Spleen (tissue), 11 donors: ENCODE results near the gene GREB1L. TPM values are rescaled to one million over a fixed set of nuclear protein-coding genes. Genes with fewer than 3 reads are reported as not detected.

Experiments
- DNase-seq: peaks from one replicate; pipeline ENCODE4 v3.0.0-alpha.2; 2020
- H3K27ac ChIP-seq, 8 donors: fragments of 200-600 bp; sonication (generic) in 7 of 8; 1 replicate in 4 of 8; 2 replicates in 4 of 8; pipeline versions ENCODE4 v1.5.0 to v1.8.0; 2016 to 2021; ENCODE audit warnings: inconsistent platforms in 4 of 8, mild to moderate bottlenecking in 4 of 8, moderate library complexity in 1 of 8
- H3K27me3 ChIP-seq, 7 donors: fragments of 200-600 bp; sonication (generic) in 6 of 7; replicated peaks in 1 of 7; 1 replicate in 4 of 7; 2 replicates in 3 of 7; pipeline versions ENCODE4 v1.5.0 to v1.8.0; 2016 to 2021; ENCODE audit warnings: inconsistent platforms in 3 of 7, mild to moderate bottlenecking in 1 of 7
- H3K36me3 ChIP-seq, 6 donors: fragments of 200-600 bp; sonication (generic) in 5 of 6; 1 replicate in 4 of 6; 2 replicates in 2 of 6; pipeline versions ENCODE4 v1.5.0 to v1.8.0; 2016 to 2021; ENCODE audit warnings: inconsistent platforms in 2 of 6
- H3K4me1 ChIP-seq, 6 donors: fragments of 200-600 bp; sonication (generic) in 5 of 6; 1 replicate in 3 of 6; 2 replicates in 3 of 6; pipeline versions ENCODE4 v1.5.0 to v1.8.0; 2016 to 2021; ENCODE audit warnings: inconsistent platforms in 3 of 6
- H3K4me3 ChIP-seq, 8 donors: fragments of 200-600 bp; sonication (generic) in 7 of 8; 1 replicate in 4 of 8; 2 replicates in 4 of 8; pipeline versions ENCODE4 v1.5.0 to v1.8.0; 2016 to 2021; ENCODE audit warnings: inconsistent platforms in 4 of 8, mild to moderate bottlenecking in 4 of 8, moderate library complexity in 2 of 8
- H3K9me3 ChIP-seq, 8 donors: fragments of 200-600 bp; sonication (generic) in 7 of 8; 1 replicate in 4 of 8; 2 replicates in 4 of 8; pipeline versions ENCODE4 v1.5.0 to v1.8.0; 2016 to 2021; ENCODE audit warnings: inconsistent platforms in 4 of 8
- POLR2A ChIP-seq, 3 donors: fragments of 450-650 bp; IDR thresholded peaks; one replicate each; pipeline ENCODE4 v1.5.1; 2017; ENCODE audit warnings: antibody characterized with exemption in 3 of 3, mild to moderate bottlenecking in 1 of 3
- POLR2AphosphoS5 ChIP-seq, 3 donors: sonication (generic); formaldehyde crosslinking; IDR thresholded peaks; one replicate each; pipeline ENCODE4 v1.5.1; 2017; ENCODE audit warnings: antibody characterized with exemption in 3 of 3
- WGBS, 5 donors: extraction: QIAGEN DNeasy Blood & Tissue Kit in 3 of 5; methylation state at CpG; one replicate each; pipeline versions ENCODE4 v1.1.5 to v1.1.7; 2013 to 2018; 5-methylcytosine and 5-hydroxymethylcytosine counted together
- intact Hi-C: fragments of 100-400 bp; cut with DNase I; formaldehyde crosslinking; loops from one replicate; pipeline ENCODE4 v1.15.0; 2023; ENCODE audit warnings: low total_unique reads
- polyA plus RNA-seq, 3 donors: library from polyadenylated mRNA; stranded (reverse); fragments of 200-250 nt; gene quantifications; one replicate each; pipeline ENCODE4 v1.2.1, GENCODE V29; 2013
- total RNA-seq, 7 donors: library from RNA; depleted of rRNA in 3 of 7; stranded (reverse); fragments of >200 nt in 3 of 7; fragmentation: NEBNext Ultra II Directional in 4 of 7; extraction: Animal tissue kit (Norgen Biotek cat#: 25700) in 4 of 7; gene quantifications; one replicate each; pipeline versions ENCODE4 v1.1.0 to v1.2.1, GENCODE V29; 2016 to 2021
- TF ChIP-seq, protein P1 (sequence below), 11 experiments: fragments of 200-600 bp in 7 of 11; fragments of 450-650 bp in 4 of 11; sonication (generic) in 4 of 11; IDR thresholded peaks in 8 of 11; conservative IDR thresholded peaks in 3 of 11; 1 replicate in 7 of 11; 2 replicates in 4 of 11; pipeline versions ENCODE4 v1.4.0 to v1.8.0; 2016 to 2021; ENCODE audit warnings: antibody characterized with exemption in 11 of 11, inconsistent platforms in 4 of 11, mild to moderate bottlenecking in 1 of 11
- donor health status: healthy with polysubstance abuse.
- donor health status: DM: no; HTN: no; CAD: no; lungs with moderate emphysema.
- donor health status: DM: no; HTN: no; CAD: no.
- donor health status: Bipolar disorder and iron deficiency.
- donor health status: healthy.
- donor health status: DM: no; HTN: no; CAD: no.
- donor health status: DM: yes; HTN: yes; CAD: no.

Gene GREB1L
- total and polyA plus RNA-seq, 10 donors, result under 0.01 to 0.79 (median 0.57) TPM

DNA sequence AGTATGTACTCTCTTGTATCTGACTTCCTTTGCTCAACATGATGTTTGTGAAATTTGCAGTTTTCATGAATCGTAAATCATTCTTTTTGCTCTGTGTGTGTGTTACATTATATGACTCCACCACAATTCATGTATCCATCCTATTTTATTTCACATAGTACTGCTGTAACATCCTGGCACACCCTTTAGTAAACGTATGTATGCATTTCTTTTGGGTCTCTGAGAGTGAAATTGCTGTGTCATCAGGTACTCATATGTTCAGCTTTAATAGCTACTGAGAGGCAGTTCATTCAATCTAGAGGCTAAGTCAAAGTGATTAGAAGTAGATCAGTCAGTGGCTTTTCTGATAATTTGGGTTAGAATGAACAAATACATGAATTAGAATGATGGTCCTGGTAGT lies 239.7 kb downstream of the GREB1L start:
- H3K27me3 ChIP-seq, result no peaks in the 10 kb centered on the region
- no peak overlapping the region for H3K27ac ChIP-seq
- DNase-seq, result no peak
- TF ChIP-seq POLR2AphosphoS5 (IDR thresholded peaks at IDR 0.05) (no peak), POLR2A (IDR thresholded peaks at IDR 0.05) (no peak)
- TF ChIP-seq, protein P1, sequence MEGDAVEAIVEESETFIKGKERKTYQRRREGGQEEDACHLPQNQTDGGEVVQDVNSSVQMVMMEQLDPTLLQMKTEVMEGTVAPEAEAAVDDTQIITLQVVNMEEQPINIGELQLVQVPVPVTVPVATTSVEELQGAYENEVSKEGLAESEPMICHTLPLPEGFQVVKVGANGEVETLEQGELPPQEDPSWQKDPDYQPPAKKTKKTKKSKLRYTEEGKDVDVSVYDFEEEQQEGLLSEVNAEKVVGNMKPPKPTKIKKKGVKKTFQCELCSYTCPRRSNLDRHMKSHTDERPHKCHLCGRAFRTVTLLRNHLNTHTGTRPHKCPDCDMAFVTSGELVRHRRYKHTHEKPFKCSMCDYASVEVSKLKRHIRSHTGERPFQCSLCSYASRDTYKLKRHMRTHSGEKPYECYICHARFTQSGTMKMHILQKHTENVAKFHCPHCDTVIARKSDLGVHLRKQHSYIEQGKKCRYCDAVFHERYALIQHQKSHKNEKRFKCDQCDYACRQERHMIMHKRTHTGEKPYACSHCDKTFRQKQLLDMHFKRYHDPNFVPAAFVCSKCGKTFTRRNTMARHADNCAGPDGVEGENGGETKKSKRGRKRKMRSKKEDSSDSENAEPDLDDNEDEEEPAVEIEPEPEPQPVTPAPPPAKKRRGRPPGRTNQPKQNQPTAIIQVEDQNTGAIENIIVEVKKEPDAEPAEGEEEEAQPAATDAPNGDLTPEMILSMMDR (IDR thresholded peaks at IDR 0.05 in 8 of 11, conservative IDR thresholded peaks at IDR 0.05 in 3 of 11), result no peak
- H3K9me3 ChIP-seq, result no peaks in the 10 kb centered on the region
- 62 to 68% (median 66%) methylated on average over 2 of the region's 2 CpGs for WGBS, 5 donors
- H3K36me3 ChIP-seq, result no peaks in the 10 kb centered on the region
- H3K4me1 ChIP-seq, result no peaks in the 10 kb centered on the region
- H3K4me3 ChIP-seq, result no peak overlapping the region
- intact Hi-C loops, result no loop called here

DNA sequence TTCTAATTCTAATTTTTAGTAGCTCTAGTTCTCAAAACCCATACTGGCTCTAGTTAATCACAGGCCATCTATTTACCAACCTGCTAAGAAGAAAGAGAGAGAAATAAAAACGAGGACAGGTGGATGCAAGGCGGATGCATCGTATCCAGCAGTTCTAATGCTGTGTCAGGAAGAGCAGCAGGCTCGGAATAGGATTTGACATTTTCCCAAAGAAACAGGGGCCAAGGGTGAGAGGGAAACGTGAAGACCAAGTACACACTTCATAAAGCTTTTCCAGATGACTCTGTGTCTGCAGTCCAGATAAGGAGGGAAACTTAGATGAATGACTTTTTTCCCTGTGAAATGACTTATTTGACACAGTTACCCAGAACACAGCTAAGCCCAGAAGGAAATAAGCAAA lies 241.0 kb downstream of the GREB1L start:
- TF ChIP-seq POLR2A (IDR thresholded peaks at IDR 0.05) (no peak), POLR2AphosphoS5 (IDR thresholded peaks at IDR 0.05) (no peak)
- TF ChIP-seq, protein P1 (IDR thresholded peaks at IDR 0.05 in 8 of 11, conservative IDR thresholded peaks at IDR 0.05 in 3 of 11), result no peak
- DNase-seq, result no peak
- intact Hi-C loops, result no loop called here
- H3K9me3 ChIP-seq, result no peaks in the 10 kb centered on the region
- no peak overlapping the region for H3K4me3 ChIP-seq
- H3K27me3 ChIP-seq, result no peaks in the 10 kb centered on the region
- no peaks in the 10 kb centered on the region for H3K4me1 ChIP-seq
- no peak overlapping the region for H3K27ac ChIP-seq
- 80 to 91% (median 82%) methylated on average over 5 of the region's 5 CpGs for WGBS, 5 donors
- H3K36me3 ChIP-seq, result no peaks in the 10 kb centered on the region

DNA sequence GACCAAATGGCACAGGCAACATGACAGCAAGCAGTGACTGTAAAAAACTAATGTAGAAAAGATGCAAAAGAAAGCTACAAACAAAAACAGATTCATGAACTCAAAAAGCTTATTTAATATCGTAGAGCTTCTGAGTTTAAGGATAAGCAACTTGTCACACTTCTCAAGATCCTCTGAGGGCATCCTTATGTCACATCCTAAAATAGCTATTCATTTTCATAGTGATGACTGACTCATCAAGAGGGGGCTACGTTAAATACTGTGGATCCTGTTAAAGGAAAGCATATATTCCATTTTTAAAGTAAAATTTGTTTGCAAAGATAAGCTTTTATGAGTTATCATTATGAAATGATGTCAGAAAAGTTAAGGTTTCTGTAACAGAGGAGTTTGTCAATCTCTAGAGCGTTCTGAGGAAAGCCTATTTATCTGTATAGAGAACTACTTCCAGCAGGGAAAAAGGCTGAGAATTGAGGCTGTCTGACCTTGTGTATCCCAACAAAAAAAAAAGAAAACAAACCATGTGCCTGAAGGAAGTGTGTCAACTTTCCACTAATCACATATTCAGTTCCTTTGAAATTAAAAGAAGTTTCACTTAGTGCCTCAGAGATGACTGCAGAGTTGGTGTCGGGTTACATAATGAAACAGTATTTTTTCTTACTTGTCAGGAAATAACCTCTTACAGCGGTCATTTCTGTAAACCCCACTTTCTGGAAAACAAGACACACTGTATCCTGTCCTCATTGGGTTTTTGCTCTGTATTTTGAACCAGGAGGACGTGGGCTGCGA lies 243.0 kb downstream of the GREB1L start:
- whole genome bisulfite sequencing, 5 donors, result 51 to 65% (median 62%) methylated on average over 7 of the region's 7 CpGs
- H3K4me3 ChIP-seq, result no peak overlapping the region
- peaks cover 0 to 5% (median 0%) of the 10 kb centered on the region in 7 donors for H3K27me3 ChIP-seq
- intact Hi-C loops, result loop anchor here (5.0 kb wide), 1 partner anchor 472 kb away; no protein-coding TSS in a partner anchor
- no peak for DNase-seq
- H3K4me1 ChIP-seq, result no peaks in the 10 kb centered on the region
- TF ChIP-seq POLR2A (IDR thresholded peaks at IDR 0.05) (no peak), POLR2AphosphoS5 (IDR thresholded peaks at IDR 0.05) (no peak)
- TF ChIP-seq, protein P1 (IDR thresholded peaks at IDR 0.05 in 8 of 11, conservative IDR thresholded peaks at IDR 0.05 in 3 of 11), result no peak
- H3K36me3 ChIP-seq, result no peaks in the 10 kb centered on the region
- H3K9me3 ChIP-seq, result no peaks in the 10 kb centered on the region
- H3K27ac ChIP-seq, result no peak overlapping the region

DNA sequence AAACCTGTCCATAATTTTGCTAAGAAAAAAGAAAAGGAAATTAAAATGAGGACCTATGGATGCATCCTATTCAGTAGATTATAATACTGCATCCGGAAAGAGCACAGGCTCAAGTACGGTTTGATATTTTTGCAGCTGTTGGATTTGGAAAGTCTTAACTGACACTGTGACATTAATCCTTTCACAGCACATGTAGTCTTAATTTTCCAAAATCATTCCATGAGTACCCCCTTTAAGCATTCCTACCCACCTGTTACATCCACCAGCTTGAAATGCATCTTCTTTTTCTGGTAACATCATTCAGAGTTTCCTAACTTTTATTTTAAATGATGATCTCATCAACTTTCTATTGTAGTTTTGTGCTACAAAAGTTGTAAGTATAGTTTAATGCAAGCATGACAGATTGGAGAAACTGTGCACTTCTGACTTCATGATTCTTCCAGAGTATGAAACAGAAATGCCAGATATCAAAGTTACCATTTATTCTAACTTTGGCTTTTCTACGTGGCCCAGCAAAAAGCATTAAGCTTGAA lies 244.9 kb downstream of the GREB1L start:
- no peaks in the 10 kb centered on the region for H3K36me3 ChIP-seq
- TF ChIP-seq POLR2A (IDR thresholded peaks at IDR 0.05) (no peak), POLR2AphosphoS5 (IDR thresholded peaks at IDR 0.05) (no peak)
- TF ChIP-seq, protein P1 (IDR thresholded peaks at IDR 0.05 in 8 of 11, conservative IDR thresholded peaks at IDR 0.05 in 3 of 11), result no peak
- H3K9me3 ChIP-seq, result no peaks in the 10 kb centered on the region
- peaks cover 0 to 5% (median 0%) of the 10 kb centered on the region in 7 donors for H3K27me3 ChIP-seq
- no peak overlapping the region for H3K4me3 ChIP-seq
- 87 to 96% (median 94%) methylated on average over 3 of the region's 3 CpGs for WGBS, 5 donors
- DNase-seq, result no peak
- no peaks in the 10 kb centered on the region for H3K4me1 ChIP-seq
- intact Hi-C loops, result loop anchor here (5.0 kb wide), 1 partner anchor 470 kb away; no protein-coding TSS in a partner anchor
- H3K27ac ChIP-seq, result no peak overlapping the region
